ENCODE measurements around the gene BAHCC1.

DNA sequence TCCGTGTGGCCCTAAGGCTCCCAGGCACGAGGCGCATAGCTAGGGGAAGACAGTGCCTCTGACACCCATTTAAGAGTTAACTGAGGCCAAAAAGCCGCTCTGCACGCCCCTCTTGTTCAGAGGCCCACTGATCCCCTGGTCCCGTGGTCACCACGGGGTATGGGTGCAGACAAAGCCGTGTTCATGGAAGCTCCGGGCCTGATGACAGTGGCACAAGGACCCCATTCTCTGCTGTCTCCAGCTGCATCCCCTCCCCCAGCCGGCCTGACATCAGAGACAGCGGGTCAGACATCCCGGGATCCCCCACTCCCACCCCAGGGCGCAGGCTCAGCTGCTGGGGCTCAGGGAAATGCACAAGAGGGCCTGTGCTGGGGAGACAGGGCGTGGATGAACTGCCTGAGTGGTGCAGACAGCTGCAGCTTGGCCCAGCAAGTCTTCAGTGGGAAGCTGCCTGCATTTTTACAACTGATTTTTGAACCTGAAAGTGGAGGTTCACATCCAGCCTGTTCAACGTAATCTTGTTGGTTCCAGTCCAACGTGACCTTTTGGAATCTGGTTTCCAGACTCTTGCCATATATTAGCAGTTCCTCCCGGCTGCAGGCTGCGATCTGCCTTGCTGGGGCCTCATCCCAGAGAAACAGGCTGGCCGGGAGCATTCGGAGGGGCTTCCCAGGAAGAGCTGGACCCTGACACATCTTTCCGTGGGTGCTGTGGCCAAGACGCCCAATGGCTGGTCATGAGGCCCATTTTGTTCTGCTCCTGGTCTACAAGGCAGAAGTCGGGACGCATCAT is 9.7 kb upstream of the BAHCC1 start:
- TF ChIP-seq, protein P1, sequence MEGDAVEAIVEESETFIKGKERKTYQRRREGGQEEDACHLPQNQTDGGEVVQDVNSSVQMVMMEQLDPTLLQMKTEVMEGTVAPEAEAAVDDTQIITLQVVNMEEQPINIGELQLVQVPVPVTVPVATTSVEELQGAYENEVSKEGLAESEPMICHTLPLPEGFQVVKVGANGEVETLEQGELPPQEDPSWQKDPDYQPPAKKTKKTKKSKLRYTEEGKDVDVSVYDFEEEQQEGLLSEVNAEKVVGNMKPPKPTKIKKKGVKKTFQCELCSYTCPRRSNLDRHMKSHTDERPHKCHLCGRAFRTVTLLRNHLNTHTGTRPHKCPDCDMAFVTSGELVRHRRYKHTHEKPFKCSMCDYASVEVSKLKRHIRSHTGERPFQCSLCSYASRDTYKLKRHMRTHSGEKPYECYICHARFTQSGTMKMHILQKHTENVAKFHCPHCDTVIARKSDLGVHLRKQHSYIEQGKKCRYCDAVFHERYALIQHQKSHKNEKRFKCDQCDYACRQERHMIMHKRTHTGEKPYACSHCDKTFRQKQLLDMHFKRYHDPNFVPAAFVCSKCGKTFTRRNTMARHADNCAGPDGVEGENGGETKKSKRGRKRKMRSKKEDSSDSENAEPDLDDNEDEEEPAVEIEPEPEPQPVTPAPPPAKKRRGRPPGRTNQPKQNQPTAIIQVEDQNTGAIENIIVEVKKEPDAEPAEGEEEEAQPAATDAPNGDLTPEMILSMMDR (IDR thresholded peaks at IDR 0.05 in 2 of 3, conservative IDR thresholded peaks at IDR 0.05 in 1 of 3; ENCODE audit: insufficient read depth in 2 of 3, low read depth in 1 of 3, low read length in 3 of 3), result no peak
- TF ChIP-seq RAD21 (CRISPR knock-in tag; conservative IDR thresholded peaks at IDR 0.05 in 1 of 2, IDR thresholded peaks at IDR 0.05 in 1 of 2), result no peak
- TF ChIP-seq, protein P2, sequence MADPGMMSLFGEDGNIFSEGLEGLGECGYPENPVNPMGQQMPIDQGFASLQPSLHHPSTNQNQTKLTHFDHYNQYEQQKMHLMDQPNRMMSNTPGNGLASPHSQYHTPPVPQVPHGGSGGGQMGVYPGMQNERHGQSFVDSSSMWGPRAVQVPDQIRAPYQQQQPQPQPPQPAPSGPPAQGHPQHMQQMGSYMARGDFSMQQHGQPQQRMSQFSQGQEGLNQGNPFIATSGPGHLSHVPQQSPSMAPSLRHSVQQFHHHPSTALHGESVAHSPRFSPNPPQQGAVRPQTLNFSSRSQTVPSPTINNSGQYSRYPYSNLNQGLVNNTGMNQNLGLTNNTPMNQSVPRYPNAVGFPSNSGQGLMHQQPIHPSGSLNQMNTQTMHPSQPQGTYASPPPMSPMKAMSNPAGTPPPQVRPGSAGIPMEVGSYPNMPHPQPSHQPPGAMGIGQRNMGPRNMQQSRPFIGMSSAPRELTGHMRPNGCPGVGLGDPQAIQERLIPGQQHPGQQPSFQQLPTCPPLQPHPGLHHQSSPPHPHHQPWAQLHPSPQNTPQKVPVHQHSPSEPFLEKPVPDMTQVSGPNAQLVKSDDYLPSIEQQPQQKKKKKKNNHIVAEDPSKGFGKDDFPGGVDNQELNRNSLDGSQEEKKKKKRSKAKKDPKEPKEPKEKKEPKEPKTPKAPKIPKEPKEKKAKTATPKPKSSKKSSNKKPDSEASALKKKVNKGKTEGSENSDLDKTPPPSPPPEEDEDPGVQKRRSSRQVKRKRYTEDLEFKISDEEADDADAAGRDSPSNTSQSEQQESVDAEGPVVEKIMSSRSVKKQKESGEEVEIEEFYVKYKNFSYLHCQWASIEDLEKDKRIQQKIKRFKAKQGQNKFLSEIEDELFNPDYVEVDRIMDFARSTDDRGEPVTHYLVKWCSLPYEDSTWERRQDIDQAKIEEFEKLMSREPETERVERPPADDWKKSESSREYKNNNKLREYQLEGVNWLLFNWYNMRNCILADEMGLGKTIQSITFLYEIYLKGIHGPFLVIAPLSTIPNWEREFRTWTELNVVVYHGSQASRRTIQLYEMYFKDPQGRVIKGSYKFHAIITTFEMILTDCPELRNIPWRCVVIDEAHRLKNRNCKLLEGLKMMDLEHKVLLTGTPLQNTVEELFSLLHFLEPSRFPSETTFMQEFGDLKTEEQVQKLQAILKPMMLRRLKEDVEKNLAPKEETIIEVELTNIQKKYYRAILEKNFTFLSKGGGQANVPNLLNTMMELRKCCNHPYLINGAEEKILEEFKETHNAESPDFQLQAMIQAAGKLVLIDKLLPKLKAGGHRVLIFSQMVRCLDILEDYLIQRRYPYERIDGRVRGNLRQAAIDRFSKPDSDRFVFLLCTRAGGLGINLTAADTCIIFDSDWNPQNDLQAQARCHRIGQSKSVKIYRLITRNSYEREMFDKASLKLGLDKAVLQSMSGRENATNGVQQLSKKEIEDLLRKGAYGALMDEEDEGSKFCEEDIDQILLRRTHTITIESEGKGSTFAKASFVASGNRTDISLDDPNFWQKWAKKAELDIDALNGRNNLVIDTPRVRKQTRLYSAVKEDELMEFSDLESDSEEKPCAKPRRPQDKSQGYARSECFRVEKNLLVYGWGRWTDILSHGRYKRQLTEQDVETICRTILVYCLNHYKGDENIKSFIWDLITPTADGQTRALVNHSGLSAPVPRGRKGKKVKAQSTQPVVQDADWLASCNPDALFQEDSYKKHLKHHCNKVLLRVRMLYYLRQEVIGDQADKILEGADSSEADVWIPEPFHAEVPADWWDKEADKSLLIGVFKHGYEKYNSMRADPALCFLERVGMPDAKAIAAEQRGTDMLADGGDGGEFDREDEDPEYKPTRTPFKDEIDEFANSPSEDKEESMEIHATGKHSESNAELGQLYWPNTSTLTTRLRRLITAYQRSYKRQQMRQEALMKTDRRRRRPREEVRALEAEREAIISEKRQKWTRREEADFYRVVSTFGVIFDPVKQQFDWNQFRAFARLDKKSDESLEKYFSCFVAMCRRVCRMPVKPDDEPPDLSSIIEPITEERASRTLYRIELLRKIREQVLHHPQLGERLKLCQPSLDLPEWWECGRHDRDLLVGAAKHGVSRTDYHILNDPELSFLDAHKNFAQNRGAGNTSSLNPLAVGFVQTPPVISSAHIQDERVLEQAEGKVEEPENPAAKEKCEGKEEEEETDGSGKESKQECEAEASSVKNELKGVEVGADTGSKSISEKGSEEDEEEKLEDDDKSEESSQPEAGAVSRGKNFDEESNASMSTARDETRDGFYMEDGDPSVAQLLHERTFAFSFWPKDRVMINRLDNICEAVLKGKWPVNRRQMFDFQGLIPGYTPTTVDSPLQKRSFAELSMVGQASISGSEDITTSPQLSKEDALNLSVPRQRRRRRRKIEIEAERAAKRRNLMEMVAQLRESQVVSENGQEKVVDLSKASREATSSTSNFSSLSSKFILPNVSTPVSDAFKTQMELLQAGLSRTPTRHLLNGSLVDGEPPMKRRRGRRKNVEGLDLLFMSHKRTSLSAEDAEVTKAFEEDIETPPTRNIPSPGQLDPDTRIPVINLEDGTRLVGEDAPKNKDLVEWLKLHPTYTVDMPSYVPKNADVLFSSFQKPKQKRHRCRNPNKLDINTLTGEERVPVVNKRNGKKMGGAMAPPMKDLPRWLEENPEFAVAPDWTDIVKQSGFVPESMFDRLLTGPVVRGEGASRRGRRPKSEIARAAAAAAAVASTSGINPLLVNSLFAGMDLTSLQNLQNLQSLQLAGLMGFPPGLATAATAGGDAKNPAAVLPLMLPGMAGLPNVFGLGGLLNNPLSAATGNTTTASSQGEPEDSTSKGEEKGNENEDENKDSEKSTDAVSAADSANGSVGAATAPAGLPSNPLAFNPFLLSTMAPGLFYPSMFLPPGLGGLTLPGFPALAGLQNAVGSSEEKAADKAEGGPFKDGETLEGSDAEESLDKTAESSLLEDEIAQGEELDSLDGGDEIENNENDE (IDR thresholded peaks at IDR 0.05; ENCODE audit: low read depth, low read length), result no peak
- TF ChIP-seq, protein P3, sequence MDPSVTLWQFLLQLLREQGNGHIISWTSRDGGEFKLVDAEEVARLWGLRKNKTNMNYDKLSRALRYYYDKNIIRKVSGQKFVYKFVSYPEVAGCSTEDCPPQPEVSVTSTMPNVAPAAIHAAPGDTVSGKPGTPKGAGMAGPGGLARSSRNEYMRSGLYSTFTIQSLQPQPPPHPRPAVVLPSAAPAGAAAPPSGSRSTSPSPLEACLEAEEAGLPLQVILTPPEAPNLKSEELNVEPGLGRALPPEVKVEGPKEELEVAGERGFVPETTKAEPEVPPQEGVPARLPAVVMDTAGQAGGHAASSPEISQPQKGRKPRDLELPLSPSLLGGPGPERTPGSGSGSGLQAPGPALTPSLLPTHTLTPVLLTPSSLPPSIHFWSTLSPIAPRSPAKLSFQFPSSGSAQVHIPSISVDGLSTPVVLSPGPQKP (CRISPR knock-in tag; IDR thresholded peaks at IDR 0.05), result no peak
- no peak for TF ChIP-seq EZH2 (IDR thresholded peaks at IDR 0.05; ENCODE audit: borderline replicate concordance, low read depth, low read length)
- no peak for TF ChIP-seq ZZZ3 (IDR thresholded peaks at IDR 0.05)
- no peak for TF ChIP-seq ZNF41 (CRISPR knock-in tag; conservative IDR thresholded peaks at IDR 0.05)
